Epidermal melanocyte (primary cell): ENCODE data around the gene ACAD8.
"Not testable (repeated sequence)": the region's sequence is repeated elsewhere in the genome, so short reads cannot be mapped to it uniquely, and the experiment has no call there.

ENCODE experiments used
- DNase-seq: peaks from one replicate; pipeline ENCODE4 v3.0.0; 2011; ENCODE audit warnings: low spot score; ENCODE audit not compliant: insufficient read length

The ACAD8 gene

GRCh38 chr11:134266841-134267251 is 13.5 kb downstream of the ACAD8 start:
- peak; percentile 65 for DNase-seq

GRCh38 chr11:134267461-134267860 is 14.1 kb downstream of the ACAD8 start:
- DNase-seq: no peak

- no peak for DNase-seq
Observed at GRCh38 chr11:134267966-134268365, 14.6 kb downstream of the ACAD8 start.

GRCh38 chr11:134270250-134270714 is 16.9 kb downstream of the ACAD8 start:
- DNase-seq: no peak

- DNase-seq: no peak
Observed at GRCh38 chr11:134271978-134272377, 18.6 kb downstream of the ACAD8 start.

GRCh38 chr11:134272381-134273316 is 19.3 kb downstream of the ACAD8 start:
- DNase-seq: no peak

GRCh38 chr11:134273317-134273712 is 19.9 kb downstream of the ACAD8 start:
- DNase-seq: no peak

- DNase-seq: no peak
Observed at GRCh38 chr11:134275188-134275533, 21.8 kb downstream of the ACAD8 start.

- DNase-seq: no peak
Observed at GRCh38 chr11:134275534-134276395, 22.4 kb downstream of the ACAD8 start, which contains the start of gene GLB1L3. TSS of gene GLB1L3 (plus strand) at chr11:134276379. CDS start at chr11:134276741, 362 bp downstream.

- DNase-seq: no peak
Observed at GRCh38 chr11:134276396-134277182, 23.2 kb downstream of the ACAD8 start.

GRCh38 chr11:134277183-134278001 is 24.0 kb downstream of the ACAD8 start:
- no peak for DNase-seq

- no peak for DNase-seq
Observed at GRCh38 chr11:134278356-134278755, 25.0 kb downstream of the ACAD8 start.

GRCh38 chr11:134281635-134282034 is 28.3 kb downstream of the ACAD8 start:
- DNase-seq: not testable (repeated sequence)

GRCh38 chr11:134282121-134283045 is 29.0 kb downstream of the ACAD8 start:
- DNase-seq: no peak

GRCh38 chr11:134283461-134284230 is 30.3 kb downstream of the ACAD8 start:
- no peak for DNase-seq

GRCh38 chr11:134284349-134284748 is 31.0 kb downstream of the ACAD8 start:
- not testable (repeated sequence) for DNase-seq

- no peak for DNase-seq
Observed at GRCh38 chr11:134287561-134287960, 34.2 kb downstream of the ACAD8 start.

- no peak for DNase-seq
Observed at GRCh38 chr11:134288486-134288885, 35.1 kb downstream of the ACAD8 start.
